Hippocampal formation (tissue), 2 donors: Measurements from ENCODE around the gene RASGRF1.

ENCODE experiments used
- DNase-seq, 2 donors: peaks; one replicate each; lab custom pipeline; 2025; lab: John Stamatoyannopoulos, UW

RASGRF1 gene

GRCh38 chr15:79066391-79067071 lies 24.0 kb downstream of the RASGRF1 start:
- DNase-seq: no peak

DNA sequence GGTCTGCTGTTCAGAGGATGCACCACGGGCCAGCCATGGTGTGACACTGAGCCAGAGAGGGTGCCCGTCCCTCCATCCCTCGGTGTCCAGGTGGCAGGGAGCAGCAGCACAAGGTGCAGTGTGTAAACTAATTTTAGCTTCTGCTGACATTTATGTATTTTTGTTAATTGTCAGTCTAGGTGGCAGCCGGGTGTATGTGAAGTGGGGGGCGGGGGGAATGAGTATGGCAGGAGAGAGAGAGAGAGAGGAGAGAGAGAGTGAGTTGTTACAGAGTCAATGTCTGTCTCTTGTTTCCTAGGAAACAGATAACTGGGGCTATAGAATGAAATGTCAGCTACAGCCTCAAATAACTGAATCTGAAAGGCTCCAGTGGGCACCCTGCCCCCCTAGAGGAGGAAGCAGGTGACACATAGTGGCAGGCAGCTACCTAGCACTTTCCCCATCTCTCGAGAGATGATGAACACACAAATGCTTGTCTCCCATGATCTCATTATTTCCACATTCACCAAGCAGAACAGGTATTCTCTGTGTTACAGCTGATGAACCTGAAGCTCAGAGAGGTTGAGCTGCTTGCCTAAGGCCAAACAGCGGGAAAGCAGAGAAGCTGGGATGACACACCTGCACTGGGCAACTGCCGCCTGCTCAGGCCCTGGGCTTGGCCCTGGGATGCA lies 24.7 kb downstream of the RASGRF1 start:
- no peak for DNase-seq

GRCh38 chr15:79065361-79065705 lies 25.2 kb downstream of the RASGRF1 start:
- DNase-seq: no peak

DNA sequence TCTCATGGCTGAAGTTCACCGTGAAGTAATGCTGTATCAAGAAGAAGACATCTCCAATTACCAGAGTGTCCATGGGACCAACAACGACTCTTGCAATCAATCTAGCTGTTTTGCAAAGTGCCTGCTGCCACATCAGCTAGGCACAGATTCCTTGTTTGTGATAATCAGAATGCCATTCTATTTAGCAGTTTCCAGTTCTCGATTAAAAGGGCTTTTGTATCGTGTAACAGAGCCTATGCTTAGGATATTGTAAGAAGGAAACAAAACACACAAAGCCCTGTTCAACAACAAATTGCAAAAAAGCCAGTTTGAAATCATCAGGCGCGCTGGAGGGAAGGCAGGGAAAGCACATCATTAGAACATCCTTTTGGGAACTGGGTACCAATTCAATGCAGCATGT lies 26.1 kb downstream of the RASGRF1 start:
- DNase-seq: peak; percentile 32 to 66

DNA sequence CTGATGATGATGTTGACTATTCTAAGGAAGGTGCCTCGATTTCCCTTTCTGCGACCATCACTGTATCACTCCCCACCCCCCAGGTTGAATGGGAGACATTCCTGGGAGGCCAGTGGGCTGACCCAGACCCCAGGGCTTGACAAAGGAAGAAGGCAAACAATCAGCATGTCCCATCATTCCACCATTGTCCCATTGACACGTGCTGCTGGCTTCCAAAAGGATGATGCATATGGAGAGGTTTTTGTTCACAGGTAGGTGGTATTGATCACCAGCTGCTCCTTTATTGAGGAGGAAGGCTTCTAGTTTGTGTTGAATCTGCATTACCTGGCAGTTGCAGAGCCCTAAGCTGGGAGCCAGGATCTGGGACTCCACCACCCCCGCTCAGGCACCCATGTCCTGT lies 30.4 kb downstream of the RASGRF1 start:
- DNase-seq: no peak

DNA sequence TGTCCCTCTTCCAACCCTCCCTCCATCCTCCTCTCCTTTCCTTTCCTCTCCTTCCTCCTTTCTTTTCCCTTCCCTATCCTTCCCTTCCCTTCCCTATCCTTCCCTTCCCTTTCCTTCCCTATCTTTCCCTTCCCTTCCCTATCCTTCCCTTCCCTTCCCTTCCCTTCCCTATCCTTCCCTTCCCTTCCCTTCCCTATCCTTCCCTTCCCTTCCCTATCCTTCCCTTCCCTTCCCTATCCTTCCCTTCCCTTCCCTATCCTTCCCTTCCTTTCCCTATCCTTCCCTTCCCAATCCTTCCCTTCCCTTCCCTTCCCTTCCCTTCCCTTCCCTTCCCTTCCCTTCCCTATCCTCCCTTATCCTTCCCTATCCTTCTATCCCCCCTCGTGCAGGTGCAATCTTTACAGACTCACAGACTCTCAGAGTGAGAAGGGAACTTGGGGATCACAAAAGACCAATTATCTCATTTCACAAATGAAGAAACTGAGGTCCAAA lies 31.5 kb downstream of the RASGRF1 start:
- DNase-seq: no peak

GRCh38 chr15:79058260-79058850 lies 32.2 kb downstream of the RASGRF1 start:
- DNase-seq: no peak

DNA sequence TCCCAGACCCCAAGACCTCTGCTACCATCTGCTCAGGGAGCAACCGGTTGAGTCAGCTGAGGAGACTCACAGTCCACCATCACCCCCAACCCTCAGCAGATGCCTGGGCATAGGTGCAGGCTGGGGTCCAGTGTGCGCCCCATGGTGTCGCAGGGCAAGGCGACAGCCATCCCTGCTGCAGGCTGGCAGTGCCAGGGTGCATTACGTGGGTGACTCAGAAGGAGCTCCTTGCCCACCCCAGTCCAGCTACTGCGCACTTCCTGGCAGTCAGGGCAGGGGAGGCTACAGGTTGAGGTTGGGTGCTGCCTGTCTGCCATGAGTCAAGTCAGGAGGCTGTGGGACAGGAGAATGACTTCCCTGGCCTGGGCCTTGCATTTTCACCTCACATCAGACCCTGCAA lies 33.5 kb downstream of the RASGRF1 start:
- no peak for DNase-seq

DNA sequence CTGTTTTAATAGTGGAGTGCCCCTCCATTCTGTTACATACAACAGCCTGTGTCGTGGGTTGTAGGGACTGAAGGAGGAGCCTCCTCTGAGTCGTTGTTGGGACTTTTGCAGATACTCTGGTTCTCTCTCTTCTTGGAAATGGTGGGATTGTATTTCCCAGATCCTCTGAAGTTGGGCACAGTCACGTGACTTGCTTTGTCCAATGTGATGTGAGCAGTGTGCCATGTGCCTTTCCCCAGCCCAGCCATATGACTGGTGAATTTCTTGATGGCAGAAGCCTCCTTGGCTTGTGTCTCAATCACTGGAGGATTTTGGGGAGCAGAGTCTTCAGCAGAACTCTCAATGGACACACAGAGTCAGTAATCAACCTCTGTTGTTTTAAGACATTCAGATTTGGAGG lies 36.2 kb downstream of the RASGRF1 start:
- no peak for DNase-seq

DNA sequence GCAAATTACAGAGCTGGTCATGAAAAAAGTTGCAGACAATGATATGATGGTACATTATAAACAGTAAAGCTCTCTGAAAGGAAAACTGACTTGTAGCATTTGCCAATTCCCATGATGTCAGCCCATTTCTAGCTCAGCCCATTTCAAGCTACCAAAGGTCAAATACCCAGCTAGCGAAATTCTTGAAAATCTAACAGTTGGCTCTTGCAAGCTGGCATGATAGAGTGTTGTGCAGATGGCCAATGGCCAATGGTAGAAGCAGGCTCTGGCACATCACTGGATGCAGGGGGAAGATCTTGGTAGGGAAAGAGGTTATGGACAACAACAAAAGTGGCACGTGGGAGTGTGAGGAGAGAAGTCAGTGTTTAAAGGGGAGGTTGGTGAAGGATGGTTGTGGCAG lies 36.7 kb downstream of the RASGRF1 start:
- DNase-seq: no peak

- no peak for DNase-seq
Observed at GRCh38 chr15:79051941-79052731, 38.4 kb downstream of the RASGRF1 start.

- DNase-seq: no peak
Observed at GRCh38 chr15:79051029-79051428, 39.6 kb downstream of the RASGRF1 start.

- DNase-seq: no peak
Observed at GRCh38 chr15:79050341-79050740, 40.2 kb downstream of the RASGRF1 start.

DNA sequence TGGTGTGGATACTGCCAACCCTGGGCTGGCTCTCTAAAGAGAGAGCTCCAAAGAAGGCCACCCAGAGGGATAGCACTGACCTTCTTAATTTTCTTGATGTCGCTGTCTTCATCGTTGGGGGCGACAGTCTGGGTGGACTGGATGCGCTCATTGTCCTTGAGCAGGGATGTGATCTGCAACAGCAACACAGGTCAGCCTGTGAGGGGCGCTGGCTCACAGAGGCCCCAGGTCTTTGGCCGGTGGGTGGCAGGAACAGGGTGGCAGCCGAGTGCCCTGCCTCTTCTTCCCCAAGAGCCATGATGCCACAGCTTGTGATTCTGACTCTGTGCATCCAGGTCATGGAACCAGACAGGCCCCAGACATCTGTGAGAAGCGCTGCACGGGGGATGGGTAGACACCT lies 41.2 kb downstream of the RASGRF1 start:
- DNase-seq: no peak

DNA sequence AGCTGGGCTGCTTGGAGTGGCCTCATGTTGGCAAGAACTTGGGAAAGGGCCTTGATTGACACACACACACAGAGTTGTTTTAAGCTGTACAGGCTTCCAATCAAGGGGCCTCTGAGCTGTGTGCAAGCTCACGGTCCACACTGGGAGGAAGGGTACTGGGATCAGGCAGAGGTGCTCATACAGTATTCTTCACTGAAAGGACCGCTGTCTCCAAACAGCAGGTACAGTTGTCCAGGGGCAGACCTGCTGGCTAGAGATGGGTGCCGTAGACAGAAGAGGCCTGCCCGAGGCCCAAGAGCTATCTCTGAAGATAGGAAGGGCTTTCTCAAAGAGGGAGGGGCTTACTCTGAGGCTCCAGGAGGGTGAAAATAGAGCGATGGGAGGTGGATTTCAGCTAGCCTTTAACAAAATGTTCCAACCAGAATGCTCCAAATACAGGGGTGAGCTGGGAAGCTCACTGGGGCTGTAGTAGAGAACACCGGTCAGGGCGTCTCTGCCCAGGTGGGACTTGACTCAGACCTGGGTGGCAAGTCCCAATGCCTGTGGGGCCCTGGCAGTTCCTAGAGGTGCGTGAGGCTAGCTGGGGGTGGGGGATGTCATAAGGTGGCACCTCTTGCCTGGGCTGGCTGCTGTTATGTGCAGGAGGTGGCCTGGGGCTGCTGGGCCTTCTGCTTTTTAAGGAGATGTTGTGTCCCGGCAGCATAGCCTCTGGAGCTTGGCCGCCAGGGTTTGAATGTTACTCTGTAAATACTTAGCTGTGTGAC lies 42.7 kb downstream of the RASGRF1 start:
- no peak for DNase-seq

GRCh38 chr15:79046691-79047404 lies 43.7 kb downstream of the RASGRF1 start:
- no peak for DNase-seq

- DNase-seq: no peak
Observed at GRCh38 chr15:79045041-79045440, 45.5 kb downstream of the RASGRF1 start.

- no peak for DNase-seq
Observed at GRCh38 chr15:79042213-79042928, 48.2 kb downstream of the RASGRF1 start.

GRCh38 chr15:79041601-79042168 lies 48.9 kb downstream of the RASGRF1 start:
- DNase-seq: no peak

DNA sequence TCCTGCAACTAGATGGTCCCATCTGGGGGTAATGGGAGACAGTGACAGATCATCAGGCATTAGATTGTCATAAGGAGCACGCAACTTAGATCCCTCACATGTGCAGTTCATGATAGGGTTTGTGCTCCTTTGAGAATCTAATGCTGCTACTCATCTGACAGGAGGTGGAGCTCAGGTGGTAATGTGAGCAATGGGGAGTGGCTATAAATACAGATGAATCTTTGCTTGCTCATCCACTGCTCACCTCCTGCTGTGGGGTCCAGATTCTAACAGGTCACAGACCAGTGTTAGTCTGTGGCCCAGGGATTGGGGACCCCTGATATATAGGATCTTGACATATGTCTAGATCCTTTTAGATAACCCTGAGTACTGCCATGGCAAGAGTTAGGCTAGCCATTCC lies 52.7 kb downstream of the RASGRF1 start:
- DNase-seq: no peak
